ENCODE results near the gene MAF.

- TF ChIP-seq CBX2 (IDR thresholded peaks at IDR 0.05; ENCODE audit: low read depth, low read length) (no peak), CBX2 (CRISPR knock-in tag; IDR thresholded peaks at IDR 0.05; ENCODE audit: low read depth) (no peak), ZNF24 (IDR thresholded peaks at IDR 0.05) (no peak), JUND (CRISPR knock-in tag; IDR thresholded peaks at IDR 0.05) (no peak)
- TF ChIP-seq, protein P1, sequence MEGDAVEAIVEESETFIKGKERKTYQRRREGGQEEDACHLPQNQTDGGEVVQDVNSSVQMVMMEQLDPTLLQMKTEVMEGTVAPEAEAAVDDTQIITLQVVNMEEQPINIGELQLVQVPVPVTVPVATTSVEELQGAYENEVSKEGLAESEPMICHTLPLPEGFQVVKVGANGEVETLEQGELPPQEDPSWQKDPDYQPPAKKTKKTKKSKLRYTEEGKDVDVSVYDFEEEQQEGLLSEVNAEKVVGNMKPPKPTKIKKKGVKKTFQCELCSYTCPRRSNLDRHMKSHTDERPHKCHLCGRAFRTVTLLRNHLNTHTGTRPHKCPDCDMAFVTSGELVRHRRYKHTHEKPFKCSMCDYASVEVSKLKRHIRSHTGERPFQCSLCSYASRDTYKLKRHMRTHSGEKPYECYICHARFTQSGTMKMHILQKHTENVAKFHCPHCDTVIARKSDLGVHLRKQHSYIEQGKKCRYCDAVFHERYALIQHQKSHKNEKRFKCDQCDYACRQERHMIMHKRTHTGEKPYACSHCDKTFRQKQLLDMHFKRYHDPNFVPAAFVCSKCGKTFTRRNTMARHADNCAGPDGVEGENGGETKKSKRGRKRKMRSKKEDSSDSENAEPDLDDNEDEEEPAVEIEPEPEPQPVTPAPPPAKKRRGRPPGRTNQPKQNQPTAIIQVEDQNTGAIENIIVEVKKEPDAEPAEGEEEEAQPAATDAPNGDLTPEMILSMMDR (CRISPR knock-in tag; IDR thresholded peaks at IDR 0.05) = no peak
These were observed 23.3 kb upstream of the MAF start for GRCh38 chr16:79623824-79624223.
